Vagina (tissue), 2 donors: ENCODE data around the gene SLC15A4. TPM values are rescaled to one million over a fixed set of nuclear protein-coding genes. Genes with fewer than 3 reads are reported as not detected.

Experiments used
- DNase-seq, 2 donors: peaks; one replicate each; pipeline ENCODE4 v3.0.0-alpha.2; 2017; ENCODE audit errors: extremely low spot score in 2 of 2
- H3K27ac ChIP-seq: fragments of 200-600 bp; sonication (generic); one replicate; pipeline ENCODE4 v1.5.1; 2019
- H3K27me3 ChIP-seq: fragments of 200-600 bp; sonication (generic); one replicate; pipeline ENCODE4 v1.5.1; 2019
- H3K36me3 ChIP-seq, 2 donors: fragments of 200-600 bp; sonication (generic); one replicate each; pipeline ENCODE4 v1.5.1; 2017 to 2019
- H3K4me1 ChIP-seq: fragments of 200-600 bp; sonication (generic); one replicate; pipeline ENCODE4 v1.5.1; 2019
- H3K4me3 ChIP-seq, 2 donors: fragments of 200-600 bp; sonication (generic); 1 replicate in 1 of 2; 2 replicates in 1 of 2; pipeline ENCODE4 v1.5.1; 2016 to 2019
- H3K9me3 ChIP-seq: fragments of 200-600 bp; sonication (generic); one replicate; pipeline ENCODE4 v1.5.1; 2019
- CTCF ChIP-seq, 3 experiments: fragments of 450-650 bp in 2 of 3; fragments of 200-600 bp in 1 of 3; sonication (generic) in 1 of 3; IDR thresholded peaks; one replicate each; pipeline ENCODE4 v1.5.1; 2017 to 2019; ENCODE audit warnings: antibody characterized with exemption in 3 of 3, mild to moderate bottlenecking in 2 of 3, moderate library complexity in 2 of 3
- POLR2A ChIP-seq, 2 donors: fragments of 450-650 bp; IDR thresholded peaks; one replicate each; pipeline ENCODE4 v1.6.1; 2017; ENCODE audit warnings: antibody characterized with exemption in 2 of 2, mild to moderate bottlenecking in 2 of 2, moderate library complexity in 2 of 2
- POLR2AphosphoS5 ChIP-seq, 2 donors: sonication (generic); formaldehyde crosslinking; IDR thresholded peaks; one replicate each; pipeline ENCODE4 v1.9.0; 2017; ENCODE audit warnings: antibody characterized with exemption in 2 of 2, mild to moderate bottlenecking in 2 of 2, low read depth in 1 of 2; ENCODE audit not compliant: insufficient read depth in 1 of 2
- intact Hi-C: fragments of 100-400 bp; cut with DNase I; formaldehyde crosslinking; loops from one replicate; pipeline ENCODE4 v1.15.1; 2023
- total RNA-seq: library from RNA; depleted of rRNA; stranded (reverse); fragments of >200 nt; gene quantifications from one replicate; pipeline ENCODE4 v1.2.3, GENCODE V29; 2016

The SLC15A4 gene
- total RNA-seq, 1 donor from 2014 or later, result 36.1 TPM

GRCh38 chr12:128857133-128857763 lies 33.5 kb upstream of the SLC15A4 start:
- DNase-seq, result no peak
- TF ChIP-seq CTCF (IDR thresholded peaks at IDR 0.05), result no peak
- no peak for TF ChIP-seq POLR2AphosphoS5 (IDR thresholded peaks at IDR 0.05; ENCODE audit: insufficient read depth in 1 of 2, low read depth in 1 of 2)
- no peak for TF ChIP-seq POLR2A (IDR thresholded peaks at IDR 0.05)
- H3K4me3 ChIP-seq, result no peak overlapping the region

GRCh38 chr12:128856791-128857078 lies 33.0 kb upstream of the SLC15A4 start:
- no peak for DNase-seq
- Histone ChIP-seq H3K27me3 (no peaks in the 10 kb centered on the region), H3K4me1 (no peaks in the 10 kb centered on the region), H3K27ac (no peak overlapping the region), H3K9me3 (no peaks in the 10 kb centered on the region), H3K36me3 (no peaks in the 10 kb centered on the region), H3K4me3 (no peak overlapping the region)
- TF ChIP-seq POLR2AphosphoS5 (IDR thresholded peaks at IDR 0.05; ENCODE audit: insufficient read depth in 1 of 2, low read depth in 1 of 2) (no peak), CTCF (IDR thresholded peaks at IDR 0.05) (no peak), POLR2A (IDR thresholded peaks at IDR 0.05) (no peak)
- intact Hi-C loops, result no loop called here

More at GRCh38 chr12:128857133-128857763, 33.5 kb upstream of the SLC15A4 start:
- Histone ChIP-seq H3K9me3 (no peaks in the 10 kb centered on the region), H3K27ac (no peak overlapping the region), H3K4me1 (no peaks in the 10 kb centered on the region), H3K27me3 (no peaks in the 10 kb centered on the region), H3K36me3 (no peaks in the 10 kb centered on the region)
- intact Hi-C loops, result no loop called here

GRCh38 chr12:128856035-128856790 lies 32.5 kb upstream of the SLC15A4 start:
- Histone ChIP-seq H3K27ac (no peak overlapping the region), H3K4me3 (no peak overlapping the region), H3K9me3 (no peaks in the 10 kb centered on the region), H3K36me3 (no peaks in the 10 kb centered on the region), H3K4me1 (no peaks in the 10 kb centered on the region), H3K27me3 (no peaks in the 10 kb centered on the region)
- DNase-seq, result no peak
- intact Hi-C loops, result no loop called here
- no peak for TF ChIP-seq POLR2AphosphoS5 (IDR thresholded peaks at IDR 0.05; ENCODE audit: insufficient read depth in 1 of 2, low read depth in 1 of 2)
- no peak for TF ChIP-seq CTCF (IDR thresholded peaks at IDR 0.05)
- no peak for TF ChIP-seq POLR2A (IDR thresholded peaks at IDR 0.05)

- no peak for TF ChIP-seq POLR2AphosphoS5 (IDR thresholded peaks at IDR 0.05; ENCODE audit: insufficient read depth in 1 of 2, low read depth in 1 of 2)
- no peak for TF ChIP-seq CTCF (IDR thresholded peaks at IDR 0.05)
- no peak for TF ChIP-seq POLR2A (IDR thresholded peaks at IDR 0.05)
- Histone ChIP-seq H3K27ac (no peak overlapping the region), H3K27me3 (no peaks in the 10 kb centered on the region), H3K36me3 (no peaks in the 10 kb centered on the region), H3K4me3 (peak overlapping the region; percentile 36 to 58), H3K9me3 (no peaks in the 10 kb centered on the region), H3K4me1 (no peaks in the 10 kb centered on the region)
- DNase-seq, result no peak
- intact Hi-C loops, result no loop called here
Measured at GRCh38 chr12:128853600-128854197, 29.9 kb upstream of the SLC15A4 start.
